HG03039 (cell line): Measurements from ENCODE around the gene CDK19.
A peak's percentile ranks its signal among the peaks of the same experiment; 100 is the strongest.
"Not testable (repeated sequence)": the region's sequence is repeated elsewhere in the genome, so short reads cannot be mapped to it uniquely, and the experiment has no call there.

Source experiments
- ATAC-seq: cut with Tn5 transposase; IDR thresholded peaks from one replicate; pipeline ENCODE4 v1.9.1; 2021; ENCODE audit warnings: mild to moderate bottlenecking, moderate library complexity; ENCODE audit not compliant: unreplicated experiment

CDK19 gene

GRCh38 chr6:110760589-110760988 lies 54.7 kb downstream of the CDK19 start:
- ATAC-seq: no peak

DNA sequence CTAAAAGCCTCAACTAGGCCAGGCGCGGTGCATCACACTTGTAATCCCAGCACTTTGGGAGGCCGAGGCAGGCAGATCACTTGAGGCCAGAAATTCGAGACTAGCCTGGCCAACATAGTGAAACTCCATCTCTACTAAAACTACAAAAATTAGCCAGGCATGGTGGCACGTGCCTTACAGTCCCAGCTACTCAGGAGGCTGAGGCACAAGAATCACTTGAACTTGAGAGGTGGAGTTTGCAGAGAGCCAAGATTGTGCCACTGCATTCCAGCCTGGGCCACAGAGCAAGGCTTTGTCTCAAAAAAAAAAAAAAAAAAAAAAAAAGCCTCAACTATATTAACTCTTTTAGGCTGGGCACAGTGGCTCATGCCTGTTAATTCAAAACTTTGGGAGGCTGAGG lies 55.2 kb downstream of the CDK19 start:
- not testable (repeated sequence) for ATAC-seq

GRCh38 chr6:110757926-110758325 lies 57.3 kb downstream of the CDK19 start:
- no peak for ATAC-seq

DNA sequence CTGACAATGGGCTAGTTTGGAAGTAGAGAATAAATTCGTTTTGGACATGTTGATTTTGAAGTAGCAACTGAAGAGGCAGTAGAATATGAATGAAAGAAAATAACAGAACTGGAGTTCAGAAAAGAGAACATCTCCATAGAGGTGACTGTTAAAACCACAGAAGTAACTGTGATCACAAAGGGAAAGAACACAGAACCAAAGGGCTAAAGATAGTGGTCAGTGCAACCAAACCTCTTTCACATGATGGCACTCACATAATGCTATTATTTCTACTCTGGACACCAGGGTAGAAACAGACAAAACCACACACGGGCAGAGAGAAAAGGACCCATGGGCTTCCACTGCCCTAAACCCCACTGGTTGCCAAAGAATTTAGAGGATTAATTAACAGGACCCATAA lies 58.5 kb downstream of the CDK19 start:
- no peak for ATAC-seq

DNA sequence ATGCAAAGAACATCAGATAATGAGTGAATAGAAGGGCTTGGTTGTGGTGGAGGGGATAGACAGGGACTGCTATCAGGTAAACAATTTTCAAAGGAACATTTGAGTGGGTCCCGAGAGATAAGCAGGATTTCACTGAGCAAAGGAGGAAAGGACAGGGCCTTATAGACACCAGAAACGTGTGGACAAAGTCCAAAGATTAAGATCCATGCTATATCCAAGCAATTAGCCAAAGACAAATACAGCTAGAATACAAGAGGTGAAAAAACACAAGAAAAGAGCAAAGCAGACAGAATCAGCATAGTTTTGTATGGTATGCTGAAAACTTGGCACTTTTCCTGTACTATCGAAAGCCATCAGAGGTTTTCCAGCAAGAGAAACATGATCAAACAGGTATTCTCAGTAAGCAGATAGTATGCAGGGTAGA lies 59.8 kb downstream of the CDK19 start:
- no peak for ATAC-seq

- ATAC-seq: not testable (repeated sequence)
Observed at GRCh38 chr6:110753936-110754668, 61.2 kb downstream of the CDK19 start.

DNA sequence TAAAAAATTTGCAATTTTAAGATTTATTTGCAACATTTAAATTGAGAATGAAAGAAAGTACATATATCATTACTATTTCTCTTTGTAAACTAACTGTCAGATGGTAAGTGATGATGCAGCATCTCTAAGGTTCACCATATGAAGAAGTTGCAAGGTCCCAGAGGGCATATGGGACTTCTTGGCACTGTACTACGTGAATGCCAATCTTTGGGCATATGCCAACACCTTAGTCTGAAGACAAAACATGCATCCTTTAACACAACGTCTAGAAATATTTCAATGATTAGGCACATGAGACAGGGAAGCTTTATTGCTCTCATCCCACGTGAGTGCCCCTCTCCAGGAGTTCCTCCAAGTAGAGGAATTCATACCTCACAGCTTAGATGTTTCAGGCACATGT lies 66.8 kb downstream of the CDK19 start:
- no peak for ATAC-seq

- no peak for ATAC-seq
Observed at GRCh38 chr6:110746680-110747079, 68.6 kb downstream of the CDK19 start.

DNA sequence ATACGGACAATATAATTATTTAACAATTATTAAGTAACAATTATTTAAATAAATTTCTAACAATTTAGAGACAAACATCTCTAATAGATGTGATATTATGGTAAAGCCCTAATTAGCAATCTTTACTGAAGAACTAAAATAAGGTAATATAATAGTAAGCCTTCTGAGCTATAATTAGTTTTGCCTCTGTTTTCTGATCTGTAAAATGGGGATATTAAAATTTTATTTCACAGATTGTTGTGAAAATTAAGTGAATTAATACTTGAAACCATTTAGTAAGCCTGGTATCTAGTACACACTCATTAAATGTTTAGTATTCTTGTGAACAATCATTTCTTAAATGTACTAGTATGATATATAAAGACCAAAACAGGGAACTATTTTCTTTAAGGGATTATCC lies 70.3 kb downstream of the CDK19 start:
- ATAC-seq: no peak

GRCh38 chr6:110742552-110742951 lies 72.7 kb downstream of the CDK19 start:
- ATAC-seq: not testable (repeated sequence)

DNA sequence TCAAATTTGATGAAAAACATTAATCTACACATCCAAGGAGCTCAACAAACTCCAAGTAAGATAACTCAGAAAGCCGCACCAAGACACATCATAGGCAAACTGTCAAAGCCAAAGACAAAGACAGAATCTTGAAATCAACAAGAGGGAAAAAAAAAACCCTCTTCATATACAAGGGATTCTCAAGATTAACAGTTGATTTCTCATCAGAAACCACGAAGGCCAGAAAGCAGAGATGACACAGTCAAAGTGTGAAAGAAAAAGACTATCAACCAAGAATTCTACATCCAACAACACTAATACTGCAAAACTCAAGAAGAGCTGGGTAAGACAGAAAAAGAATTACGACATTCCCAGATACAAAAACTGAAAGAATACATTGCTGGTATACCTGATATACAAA lies 73.8 kb downstream of the CDK19 start:
- no peak for ATAC-seq

DNA sequence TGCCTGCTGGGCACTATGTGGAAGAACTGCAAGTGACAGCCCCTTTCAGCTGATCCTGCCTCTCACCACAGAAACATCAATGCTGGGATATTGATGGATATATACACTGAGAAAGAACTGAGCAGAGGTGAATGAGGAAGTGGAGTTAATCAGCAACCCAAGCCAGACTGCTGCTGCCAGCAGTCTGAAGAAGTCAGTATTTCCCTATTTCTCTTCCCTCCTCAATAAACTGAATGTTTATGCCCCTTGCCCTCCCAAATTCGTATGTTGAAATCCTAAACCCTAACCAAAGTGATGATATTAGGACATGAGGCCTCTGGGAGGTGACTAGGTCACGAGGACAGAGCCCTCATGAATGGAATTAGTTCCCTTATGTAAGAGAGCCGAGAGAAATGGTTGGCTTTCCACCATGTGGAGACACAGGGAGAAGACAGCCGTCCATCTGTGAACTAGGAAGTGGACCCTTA lies 76.3 kb downstream of the CDK19 start:
- ATAC-seq: no peak

- no peak for ATAC-seq
Observed at GRCh38 chr6:110735666-110736065, 79.6 kb downstream of the CDK19 start.

GRCh38 chr6:110731898-110732297 lies 83.4 kb downstream of the CDK19 start:
- no peak for ATAC-seq

GRCh38 chr6:110731196-110731595 lies 84.1 kb downstream of the CDK19 start:
- no peak for ATAC-seq

DNA sequence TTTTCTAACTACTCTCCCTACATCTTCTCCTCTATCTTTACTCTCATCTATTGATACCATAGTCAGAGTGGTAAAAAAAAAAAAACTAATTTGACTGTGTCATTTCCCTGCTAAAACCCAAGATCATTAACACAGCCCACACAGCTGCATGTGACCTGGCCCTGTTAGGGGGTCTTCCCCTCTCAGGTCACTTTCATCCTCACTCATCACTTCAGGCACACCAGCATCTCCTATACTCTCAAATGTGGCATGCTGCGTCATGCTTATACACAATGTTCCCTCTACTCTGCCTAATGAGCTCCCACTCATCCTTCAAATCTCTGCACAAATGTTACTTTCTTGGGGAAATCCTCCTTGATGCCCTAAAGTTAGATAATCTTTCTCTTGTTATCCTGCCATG lies 86.8 kb downstream of the CDK19 start:
- peak; percentile 77 for ATAC-seq

DNA sequence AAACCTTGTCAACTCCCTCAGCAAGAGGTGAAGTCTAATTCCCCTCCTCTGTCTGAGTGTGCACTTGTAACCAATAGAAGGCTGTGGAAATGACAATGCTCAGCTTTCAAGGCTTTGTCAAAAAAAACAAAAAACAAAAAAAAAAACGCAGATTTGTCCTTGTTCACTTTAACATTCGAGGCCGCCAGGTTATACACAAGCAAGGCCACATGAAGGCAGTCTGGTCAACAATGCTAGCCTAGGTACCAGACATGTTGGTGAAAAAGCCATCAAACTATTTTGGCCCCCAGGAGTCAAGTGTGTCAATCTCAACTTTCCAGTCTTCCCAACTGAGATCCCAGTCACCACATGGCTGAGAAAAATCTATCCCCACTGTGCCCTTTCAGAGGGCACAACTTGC lies 92.3 kb downstream of the CDK19 start:
- ATAC-seq: no peak

DNA sequence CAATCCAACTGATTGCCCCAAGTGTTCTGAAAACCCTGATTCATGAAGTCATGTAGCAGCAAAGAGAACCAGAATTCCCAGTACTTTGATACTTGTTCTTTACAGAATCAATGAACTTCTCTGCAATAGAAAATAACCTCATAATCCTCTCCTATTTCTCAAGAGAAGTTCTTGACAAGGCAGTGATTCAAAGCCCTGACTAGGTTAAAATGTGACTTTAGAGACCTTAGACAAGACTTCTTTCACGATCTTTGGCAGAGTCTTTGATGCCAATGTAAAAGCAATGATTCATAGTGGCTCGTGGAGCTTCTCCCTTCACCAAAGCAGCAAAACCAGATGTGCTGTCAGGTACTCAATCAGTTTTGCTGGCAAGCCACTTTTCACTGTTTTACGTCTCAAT lies 95.2 kb downstream of the CDK19 start:
- ATAC-seq: no peak

GRCh38 chr6:110719601-110720000 lies 95.7 kb downstream of the CDK19 start:
- ATAC-seq: not testable (repeated sequence)

DNA sequence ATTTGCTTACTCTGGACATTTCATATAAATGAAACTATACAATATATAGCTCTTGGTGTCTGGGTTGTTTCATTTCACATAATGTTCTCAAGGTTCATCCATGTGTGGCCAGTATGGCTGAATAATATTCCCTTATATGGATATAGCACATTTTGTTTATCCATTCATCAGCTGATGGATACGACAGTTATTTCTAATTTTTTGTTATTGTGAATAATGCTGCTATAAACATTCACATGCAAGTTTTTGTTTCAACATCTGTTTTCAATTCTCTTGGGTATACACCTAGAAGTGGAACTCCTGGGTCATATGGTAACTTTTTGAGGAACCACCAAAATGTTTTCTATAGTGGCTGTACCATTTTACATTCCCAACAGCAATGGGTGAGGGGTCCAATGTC lies 101.1 kb downstream of the CDK19 start:
- ATAC-seq: no peak

GRCh38 chr6:110712238-110712637 lies 103.0 kb downstream of the CDK19 start:
- no peak for ATAC-seq

DNA sequence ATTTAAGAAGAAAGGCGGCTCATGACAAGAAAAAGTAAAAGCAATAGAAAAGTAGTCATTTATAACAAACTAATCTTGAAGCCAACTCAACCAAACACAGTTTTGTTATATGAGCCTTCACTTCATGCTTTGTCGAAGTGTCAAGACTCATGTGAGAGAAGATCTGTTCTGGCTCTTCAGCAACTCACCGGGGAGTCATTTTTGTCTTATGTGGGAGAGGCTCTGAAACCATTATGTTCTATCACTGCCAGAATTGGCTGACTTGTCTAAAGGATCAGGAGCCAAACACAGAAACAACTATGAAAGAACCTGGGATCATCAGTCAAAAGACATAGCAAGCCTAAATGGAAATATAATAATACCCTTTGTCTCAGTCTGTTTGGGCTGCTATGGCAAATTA lies 105.2 kb downstream of the CDK19 start:
- ATAC-seq: no peak
